ENCODE measurements around the gene TGFBR1.

- TF ChIP-seq CTCF (IDR thresholded peaks at IDR 0.05): no peak
- no peak for TF ChIP-seq POLR2AphosphoS5 (IDR thresholded peaks at IDR 0.05)
These were observed 45.7 kb upstream of the TGFBR1 start for GRCh38 chr9:99058964-99059921.
